A172 (cell line): ENCODE measurements around the gene RPL10A. TPM values are rescaled to one million over a fixed set of nuclear protein-coding genes. Genes with fewer than 3 reads are reported as not detected.

ENCODE experiments used
- DNase-seq: peaks from one replicate; pipeline ENCODE4 v3.0.0-alpha.2; 2015; ENCODE audit warnings: low spot score
- total RNA-seq: library from RNA; depleted of rRNA; stranded (reverse); fragments of >200 nt; shearing (Covaris generic); gene quantifications from 2 replicates; pipeline ENCODE4 v1.2.3, GENCODE V29; 2014

Gene RPL10A
- total RNA-seq, 1 experiment from 2014 or later = 1,151 TPM

- DNase-seq = no peak
Observed at GRCh38 chr6:35448191-35448590, 20.0 kb upstream of the RPL10A start.

GRCh38 chr6:35449287-35449881, 18.8 kb upstream of the RPL10A start:
- DNase-seq = peak; percentile 65

- DNase-seq = no peak
Observed at GRCh38 chr6:35451354-35452182, 16.6 kb upstream of the RPL10A start.

- DNase-seq = peak; percentile 71
Observed at GRCh38 chr6:35452183-35453090, 15.8 kb upstream of the RPL10A start, which contains the start of gene FANCE. Gene FANCE (plus strand): TSS chr6:35452338. CDS start chr6:35452546, 208 bp downstream.

GRCh38 chr6:35453236-35453635, 15.0 kb upstream of the RPL10A start:
- no peak for DNase-seq

- no peak for DNase-seq
Observed at GRCh38 chr6:35454391-35455110, 13.7 kb upstream of the RPL10A start.

GRCh38 chr6:35457907-35458306, 10.3 kb upstream of the RPL10A start:
- no peak for DNase-seq

GRCh38 chr6:35461270-35461669, 6.9 kb upstream of the RPL10A start:
- no peak for DNase-seq

- DNase-seq = no peak
Observed at GRCh38 chr6:35463292-35463691, 4.9 kb upstream of the RPL10A start.

GRCh38 chr6:35465646-35466045, 2.6 kb upstream of the RPL10A start:
- DNase-seq = no peak

GRCh38 chr6:35468980-35469750, 964 bp downstream of the RPL10A start:
- DNase-seq = no peak

GRCh38 chr6:35469751-35470662, 1.8 kb downstream of the RPL10A start:
- DNase-seq = no peak

- no peak for DNase-seq
Observed at GRCh38 chr6:35470663-35471120, 2.5 kb downstream of the RPL10A start.

GRCh38 chr6:35471836-35472345, 3.7 kb downstream of the RPL10A start:
- DNase-seq = no peak

- DNase-seq = no peak
Observed at GRCh38 chr6:35473075-35473849, 5.1 kb downstream of the RPL10A start.

GRCh38 chr6:35473850-35474130, 5.6 kb downstream of the RPL10A start:
- no peak for DNase-seq

- DNase-seq = no peak
Observed at GRCh38 chr6:35474131-35474941, 6.1 kb downstream of the RPL10A start.
